Measurements from ENCODE around the gene CLEC10A. TPM values are rescaled to one million over a fixed set of nuclear protein-coding genes. Genes with fewer than 3 reads are reported as not detected.

The CLEC10A gene
- polyA plus RNA-seq, 1 experiment = not detected

DNA sequence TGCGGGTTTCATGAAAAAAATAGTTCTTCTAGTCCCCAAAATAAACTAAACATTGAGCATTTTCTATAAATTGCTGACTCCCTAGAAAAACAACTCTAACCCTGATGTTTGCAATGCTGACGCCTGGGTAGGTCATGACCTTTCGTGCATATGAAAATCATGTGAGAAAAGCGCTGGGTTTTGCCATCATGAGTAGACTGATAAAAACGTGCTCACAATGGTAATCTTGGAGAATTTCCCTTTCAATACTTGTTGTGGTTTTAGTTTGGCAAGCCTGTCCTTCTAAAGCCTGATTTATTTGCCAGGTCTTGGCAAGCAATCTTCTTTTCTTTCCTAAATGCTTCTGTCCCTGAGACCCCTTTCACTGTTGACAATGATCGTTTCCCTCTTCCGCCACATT, 4.0 kb upstream of the CLEC10A start:
- Histone ChIP-seq H3K36me3 (ENCODE audit: control insufficient read depth, insufficient read depth, low read length) (no peaks in the 10 kb centered on the region), H3K27me3 (ENCODE audit: control insufficient read depth, insufficient read depth, low read length) (peaks cover 3% of the 10 kb centered on the region), H3K4me3 (ENCODE audit: low read depth, low read length) (no peak overlapping the region)
- ChIA-PET POLR2A (no interaction called here), CTCF (interaction anchor here (1.4 kb wide), 1 partner anchor 19 kb away, joined by 4 read pairs; no protein-coding TSS in a partner anchor)
- DNase-seq (ENCODE audit: low read depth) = no peak
- TF ChIP-seq, protein P1, sequence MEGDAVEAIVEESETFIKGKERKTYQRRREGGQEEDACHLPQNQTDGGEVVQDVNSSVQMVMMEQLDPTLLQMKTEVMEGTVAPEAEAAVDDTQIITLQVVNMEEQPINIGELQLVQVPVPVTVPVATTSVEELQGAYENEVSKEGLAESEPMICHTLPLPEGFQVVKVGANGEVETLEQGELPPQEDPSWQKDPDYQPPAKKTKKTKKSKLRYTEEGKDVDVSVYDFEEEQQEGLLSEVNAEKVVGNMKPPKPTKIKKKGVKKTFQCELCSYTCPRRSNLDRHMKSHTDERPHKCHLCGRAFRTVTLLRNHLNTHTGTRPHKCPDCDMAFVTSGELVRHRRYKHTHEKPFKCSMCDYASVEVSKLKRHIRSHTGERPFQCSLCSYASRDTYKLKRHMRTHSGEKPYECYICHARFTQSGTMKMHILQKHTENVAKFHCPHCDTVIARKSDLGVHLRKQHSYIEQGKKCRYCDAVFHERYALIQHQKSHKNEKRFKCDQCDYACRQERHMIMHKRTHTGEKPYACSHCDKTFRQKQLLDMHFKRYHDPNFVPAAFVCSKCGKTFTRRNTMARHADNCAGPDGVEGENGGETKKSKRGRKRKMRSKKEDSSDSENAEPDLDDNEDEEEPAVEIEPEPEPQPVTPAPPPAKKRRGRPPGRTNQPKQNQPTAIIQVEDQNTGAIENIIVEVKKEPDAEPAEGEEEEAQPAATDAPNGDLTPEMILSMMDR (IDR thresholded peaks at IDR 0.05; ENCODE audit: insufficient read depth, low read depth, low read length) = no peak

GRCh38 chr17:7083592-7083991, 3.5 kb upstream of the CLEC10A start:
- CTCF ChIA-PET = no interaction called here
- Histone ChIP-seq H3K4me3 (ENCODE audit: low read depth, low read length) (no peak overlapping the region), H3K36me3 (ENCODE audit: control insufficient read depth, insufficient read depth, low read length) (no peaks in the 10 kb centered on the region), H3K27me3 (ENCODE audit: control insufficient read depth, insufficient read depth, low read length) (peaks cover 3% of the 10 kb centered on the region)
- POLR2A ChIA-PET = no interaction called here
- DNase-seq (ENCODE audit: low read depth) = no peak
- TF ChIP-seq, protein P1 (IDR thresholded peaks at IDR 0.05; ENCODE audit: insufficient read depth, low read depth, low read length) = no peak

DNA sequence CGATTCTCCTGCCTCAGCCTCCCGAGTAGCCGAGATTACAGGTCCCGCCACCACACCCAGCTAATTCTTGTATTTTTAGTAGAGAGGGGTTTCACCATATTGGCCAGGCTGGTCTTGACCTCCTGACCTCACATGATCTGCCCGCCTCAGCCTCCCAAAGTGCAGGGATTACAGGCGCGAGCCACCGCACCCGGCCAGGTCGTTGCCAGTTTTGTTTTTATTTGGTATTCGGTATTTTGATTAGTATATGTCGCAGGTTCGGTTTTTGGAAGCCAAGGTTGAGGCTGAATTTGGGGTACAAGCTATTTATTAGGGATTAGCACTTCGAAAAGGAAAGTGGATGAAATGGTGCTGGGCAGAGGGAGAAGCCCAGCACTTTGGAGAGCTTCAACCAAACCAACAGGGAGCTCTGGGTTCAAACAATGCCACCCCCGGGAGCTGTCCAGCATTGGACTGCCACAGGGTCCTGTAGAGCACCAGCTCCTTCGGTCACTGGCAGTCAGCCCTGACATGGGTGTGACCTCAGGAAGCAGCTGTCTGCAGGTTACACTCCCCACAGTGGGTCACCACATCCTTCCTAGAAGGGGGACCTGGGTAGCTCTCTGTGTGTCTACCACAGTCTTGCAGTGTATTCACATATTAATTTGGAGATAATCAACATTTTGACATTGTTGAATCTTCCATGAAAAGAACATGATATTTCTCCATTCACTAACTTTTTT, 1.5 kb upstream of the CLEC10A start:
- H3K36me3 ChIP-seq (ENCODE audit: control insufficient read depth, insufficient read depth, low read length) = no peaks in the 10 kb centered on the region
- POLR2A ChIA-PET = no interaction called here
- H3K4me3 ChIP-seq (ENCODE audit: low read depth, low read length) = no peak overlapping the region
- no peak for DNase-seq (ENCODE audit: low read depth)
- CTCF ChIA-PET = interaction anchor here (0.7 to 1.2 kb wide), 2 partner anchors 29 to 55 kb away, joined by 3 read pairs; no protein-coding TSS in a partner anchor
- TF ChIP-seq, protein P1 (IDR thresholded peaks at IDR 0.05; ENCODE audit: insufficient read depth, low read depth, low read length) = no peak
- H3K27me3 ChIP-seq (ENCODE audit: control insufficient read depth, insufficient read depth, low read length) = no peaks in the 10 kb centered on the region

GRCh38 chr17:7080456-7081041, 498 bp upstream of the CLEC10A start:
- H3K27me3 ChIP-seq (ENCODE audit: control insufficient read depth, insufficient read depth, low read length) = no peaks in the 10 kb centered on the region
- DNase-seq (ENCODE audit: low read depth) = no peak
- ChIA-PET POLR2A (no interaction called here), CTCF (no interaction called here)
- no peak overlapping the region for H3K4me3 ChIP-seq (ENCODE audit: low read depth, low read length)
- TF ChIP-seq, protein P1 (IDR thresholded peaks at IDR 0.05; ENCODE audit: insufficient read depth, low read depth, low read length) = no peak
- no peaks in the 10 kb centered on the region for H3K36me3 ChIP-seq (ENCODE audit: control insufficient read depth, insufficient read depth, low read length)

GRCh38 chr17:7078711-7079110, 1.3 kb downstream of the CLEC10A start:
- TF ChIP-seq, protein P1 (IDR thresholded peaks at IDR 0.05; ENCODE audit: insufficient read depth, low read depth, low read length) = no peak
- Histone ChIP-seq H3K36me3 (ENCODE audit: control insufficient read depth, insufficient read depth, low read length) (no peaks in the 10 kb centered on the region), H3K27me3 (ENCODE audit: control insufficient read depth, insufficient read depth, low read length) (no peaks in the 10 kb centered on the region), H3K4me3 (ENCODE audit: low read depth, low read length) (no peak overlapping the region)
- ChIA-PET POLR2A (no interaction called here), CTCF (interaction anchor here (1.6 kb wide), 1 partner anchor 33 kb away, joined by 8 read pairs; no protein-coding TSS in a partner anchor)
- DNase-seq (ENCODE audit: low read depth) = no peak
